GM20431 (cell line): ENCODE data around the gene PLP1.
"Not testable (repeated sequence)": the region's sequence is repeated elsewhere in the genome, so short reads cannot be mapped to it uniquely, and the experiment has no call there.

ENCODE experiments used
- in situ Hi-C: fragments of 300-500 bp; cut with MseI, MboI; formaldehyde crosslinking; loops from one replicate; pipeline ENCODE4 v1.15.0; 2020; ENCODE audit warnings: low sequenced_read_pairs; ENCODE audit not compliant: unreplicated experiment

Gene PLP1

GRCh38 chrX:103776546-103776945, at the start of gene PLP1:
Gene PLP1, plus strand, starts transcription at chrX:103776840. Its CDS starts 156 bp downstream, at chrX:103776996.
- in situ Hi-C loops = no loop called here

GRCh38 chrX:103727115-103727514, 49.5 kb upstream of the PLP1 start:
- in situ Hi-C loops = no loop called here

- in situ Hi-C loops = no loop called here
Measured at GRCh38 chrX:103729015-103729414, 47.6 kb upstream of the PLP1 start.

GRCh38 chrX:103730147-103730795, 46.4 kb upstream of the PLP1 start:
- in situ Hi-C loops = no loop called here

- in situ Hi-C loops = no loop called here
Measured at GRCh38 chrX:103730796-103731493, 45.7 kb upstream of the PLP1 start.

- in situ Hi-C loops = no loop called here
Measured at GRCh38 chrX:103733017-103733416, 43.6 kb upstream of the PLP1 start.

GRCh38 chrX:103734125-103734760, 42.4 kb upstream of the PLP1 start:
- in situ Hi-C loops = no loop called here

GRCh38 chrX:103737696-103738095, 38.9 kb upstream of the PLP1 start:
- in situ Hi-C loops = no loop called here

GRCh38 chrX:103739421-103739820, 37.2 kb upstream of the PLP1 start:
- in situ Hi-C loops = no loop called here

GRCh38 chrX:103741879-103742278, 34.8 kb upstream of the PLP1 start:
- in situ Hi-C loops = no loop called here

GRCh38 chrX:103742339-103742738, 34.3 kb upstream of the PLP1 start:
- in situ Hi-C loops = no loop called here

- in situ Hi-C loops = no loop called here
Measured at GRCh38 chrX:103747163-103747562, 29.5 kb upstream of the PLP1 start.

- in situ Hi-C loops = no loop called here
Measured at GRCh38 chrX:103754401-103754800, 22.2 kb upstream of the PLP1 start.

GRCh38 chrX:103756736-103757135, 19.9 kb upstream of the PLP1 start:
- in situ Hi-C loops = no loop called here

GRCh38 chrX:103758555-103758954, 18.1 kb upstream of the PLP1 start:
- in situ Hi-C loops = no loop called here

GRCh38 chrX:103763541-103763940, 13.1 kb upstream of the PLP1 start:
- in situ Hi-C loops = not testable (repeated sequence)

GRCh38 chrX:103766813-103767555, 9.7 kb upstream of the PLP1 start:
- in situ Hi-C loops = not testable (repeated sequence)

GRCh38 chrX:103773445-103773844, 3.2 kb upstream of the PLP1 start:
- in situ Hi-C loops = no loop called here

- in situ Hi-C loops = no loop called here
Measured at GRCh38 chrX:103774070-103774642, 2.5 kb upstream of the PLP1 start.

- in situ Hi-C loops = no loop called here
Measured at GRCh38 chrX:103779141-103779789, 2.6 kb downstream of the PLP1 start.
